Caco-2 (cell line): ENCODE results near the gene NCKAP5. TPM values are rescaled to one million over a fixed set of nuclear protein-coding genes. Genes with fewer than 3 reads are reported as not detected.

ENCODE experiments used
- BruUV-seq: library from RNA; stranded (reverse); fragments of 400-500 nt; replicated peaks from 2 replicates; lab custom pipeline; 2021; lab: Mats Ljungman, UMichigan
- CTCF ChIA-PET: fragments of 300-600 bp; sonication (Branson Sonifier 250); formaldehyde crosslinking; loops from one replicate; lab custom pipeline; 2022; ENCODE audit warnings: antibody characterized with exemption; lab: Charles Lee
- POLR2A ChIA-PET: fragments of 300-600 bp; sonication (Branson Sonifier 250); formaldehyde crosslinking; loops from one replicate; lab custom pipeline; 2022; ENCODE audit warnings: antibody characterized with exemption; lab: Charles Lee
- DNase-seq, 2 experiments: peaks; one replicate each; pipeline versions ENCODE4 v3.0.0 to v3.0.0-alpha.2; 2020 to 2022
- H3K27me3 ChIP-seq: replicated peaks from 2 replicates; pipeline ENCODE4 v1.6.0; 2011; ENCODE audit warnings: low read length; ENCODE audit not compliant: control insufficient read depth, insufficient read depth
- H3K36me3 ChIP-seq: 2 replicates; pipeline ENCODE4 v1.5.1; 2011; ENCODE audit warnings: low read length; ENCODE audit not compliant: control insufficient read depth, insufficient read depth
- H3K4me1 ChIP-seq: fragments of 250-450 bp; sonication (Bioruptor Pico); 2 replicates; pipeline ENCODE4 v1.5.1; 2020; ENCODE audit warnings: mild to moderate bottlenecking
- H3K4me3 ChIP-seq: 2 replicates; pipeline ENCODE4 v1.5.1; 2011; ENCODE audit warnings: low read depth, mild to moderate bottlenecking, control low read depth, low read length
- H3K9me3 ChIP-seq: fragments of 250-450 bp; sonication (Bioruptor Pico); 2 replicates; pipeline ENCODE4 v1.5.1; 2020; ENCODE audit warnings: mild to moderate bottlenecking, moderate library complexity
- H3K27ac Mint-ChIP-seq: one replicate; pipeline ENCODE4 v1.8.0; 2022; ENCODE audit warnings: mixed read lengths; ENCODE audit not compliant: unreplicated experiment
- H3K27me3 Mint-ChIP-seq: one replicate; pipeline ENCODE4 v1.8.0; 2022; ENCODE audit warnings: mixed read lengths; ENCODE audit not compliant: insufficient read depth, unreplicated experiment
- H3K36me3 Mint-ChIP-seq: one replicate; pipeline ENCODE4 v1.8.0; 2022; ENCODE audit warnings: mild to moderate bottlenecking, mixed read lengths; ENCODE audit not compliant: insufficient read depth, unreplicated experiment
- H3K4me1 Mint-ChIP-seq: one replicate; pipeline ENCODE4 v1.8.0; 2022; ENCODE audit warnings: low read depth, mixed read lengths; ENCODE audit not compliant: unreplicated experiment
- H3K4me3 Mint-ChIP-seq: one replicate; pipeline ENCODE4 v1.8.0; 2022; ENCODE audit warnings: mild to moderate bottlenecking, moderate library complexity, mixed read lengths; ENCODE audit not compliant: unreplicated experiment
- H3K9me3 Mint-ChIP-seq: one replicate; pipeline ENCODE4 v1.8.0; 2022; ENCODE audit warnings: mixed read lengths; ENCODE audit not compliant: unreplicated experiment
- intact Hi-C: fragments of 100-400 bp; cut with micrococcal nuclease; formaldehyde crosslinking; loops from one replicate; pipeline ENCODE4 v1.10.0; 2022; ENCODE audit not compliant: unreplicated experiment
- total RNA-seq: library from RNA; stranded (reverse); gene quantifications from 2 replicates; pipeline ENCODE4 v1.2.3, GENCODE V29; 2022
- TF ChIP-seq, protein P1 (sequence below), 2 experiments: fragments of 200-600 bp in 1 of 2; IDR thresholded peaks; 1 replicate in 1 of 2; 2 replicates in 1 of 2; pipeline versions ENCODE4 v1.5.1 to v1.8.0; 2011 to 2022; ENCODE audit warnings: antibody characterized with exemption in 1 of 2, control low read depth in 1 of 2, inconsistent platforms in 1 of 2, low read depth in 1 of 2, low read length in 1 of 2, mild to moderate bottlenecking in 1 of 2, moderate library complexity in 1 of 2; ENCODE audit not compliant: insufficient read depth in 1 of 2, severe bottlenecking in 1 of 2, unreplicated experiment in 1 of 2

The NCKAP5 gene
- total RNA-seq, 1 experiment from 2014 or later = 3.8 TPM

- H3K27me3 Mint-ChIP-seq = no peaks in the 10 kb centered on the region
Measured at GRCh38 chr2:132741754-132742153, 826.5 kb downstream of the NCKAP5 start.

DNA sequence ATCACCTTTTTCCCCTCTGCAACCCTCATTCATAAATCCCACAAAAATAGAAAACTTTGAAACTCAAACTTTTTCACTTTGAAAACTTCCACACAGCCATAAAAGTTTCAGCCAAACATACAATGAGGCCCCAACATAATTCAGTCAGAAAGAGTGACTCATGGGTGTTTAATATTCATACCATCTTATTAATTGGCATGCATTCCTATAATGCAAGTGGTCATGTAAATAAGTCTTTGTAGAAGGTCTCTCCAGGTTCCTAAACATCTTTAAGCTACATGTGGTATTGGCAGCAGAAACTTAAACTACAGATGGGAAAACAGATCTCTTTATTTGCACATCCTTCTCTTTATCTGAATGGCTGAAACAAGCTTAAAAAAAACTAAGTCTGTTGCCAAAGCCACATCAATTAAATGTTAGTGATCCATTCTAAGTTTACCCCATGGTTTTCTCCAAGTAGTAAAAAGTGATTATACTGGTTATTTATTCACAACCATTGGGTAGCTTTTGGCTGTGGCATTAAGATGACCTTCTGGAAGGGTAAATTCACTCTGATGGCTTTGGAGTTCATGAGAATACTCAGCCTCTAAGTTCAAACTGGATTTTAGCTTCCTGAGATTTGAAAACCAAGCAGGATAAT lies 828.1 kb downstream of the NCKAP5 start:
- Histone ChIP-seq H3K36me3 (no peaks in the 10 kb centered on the region), H3K4me3 (no peak overlapping the region), H3K4me1 (peaks cover 10% of the 10 kb centered on the region), H3K9me3 (no peaks in the 10 kb centered on the region), H3K27me3 (no peaks in the 10 kb centered on the region)
- ChIA-PET POLR2A (no interaction called here), CTCF (no interaction called here)
- Mint-ChIP-seq H3K36me3 (no peaks in the 10 kb centered on the region), H3K4me1 (peaks cover 9% of the 10 kb centered on the region), H3K9me3 (no peaks in the 10 kb centered on the region), H3K4me3 (no peak overlapping the region), H3K27ac (no peak overlapping the region), H3K27me3 (no peaks in the 10 kb centered on the region)
- TF ChIP-seq, protein P1, sequence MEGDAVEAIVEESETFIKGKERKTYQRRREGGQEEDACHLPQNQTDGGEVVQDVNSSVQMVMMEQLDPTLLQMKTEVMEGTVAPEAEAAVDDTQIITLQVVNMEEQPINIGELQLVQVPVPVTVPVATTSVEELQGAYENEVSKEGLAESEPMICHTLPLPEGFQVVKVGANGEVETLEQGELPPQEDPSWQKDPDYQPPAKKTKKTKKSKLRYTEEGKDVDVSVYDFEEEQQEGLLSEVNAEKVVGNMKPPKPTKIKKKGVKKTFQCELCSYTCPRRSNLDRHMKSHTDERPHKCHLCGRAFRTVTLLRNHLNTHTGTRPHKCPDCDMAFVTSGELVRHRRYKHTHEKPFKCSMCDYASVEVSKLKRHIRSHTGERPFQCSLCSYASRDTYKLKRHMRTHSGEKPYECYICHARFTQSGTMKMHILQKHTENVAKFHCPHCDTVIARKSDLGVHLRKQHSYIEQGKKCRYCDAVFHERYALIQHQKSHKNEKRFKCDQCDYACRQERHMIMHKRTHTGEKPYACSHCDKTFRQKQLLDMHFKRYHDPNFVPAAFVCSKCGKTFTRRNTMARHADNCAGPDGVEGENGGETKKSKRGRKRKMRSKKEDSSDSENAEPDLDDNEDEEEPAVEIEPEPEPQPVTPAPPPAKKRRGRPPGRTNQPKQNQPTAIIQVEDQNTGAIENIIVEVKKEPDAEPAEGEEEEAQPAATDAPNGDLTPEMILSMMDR (IDR thresholded peaks at IDR 0.05; ENCODE audit: insufficient read depth in 1 of 2, low read depth in 1 of 2, low read length in 1 of 2, severe bottlenecking in 1 of 2, unreplicated experiment in 1 of 2) = no peak
- BruUV-seq = no TSS peak
- no peak for DNase-seq
- intact Hi-C loops = no loop called here

More at GRCh38 chr2:132741754-132742153, 826.5 kb downstream of the NCKAP5 start:
- Histone ChIP-seq H3K9me3 (no peaks in the 10 kb centered on the region), H3K36me3 (no peaks in the 10 kb centered on the region), H3K27me3 (no peaks in the 10 kb centered on the region), H3K4me3 (no peak overlapping the region), H3K4me1 (peaks cover 10% of the 10 kb centered on the region)
- TF ChIP-seq, protein P1 (IDR thresholded peaks at IDR 0.05; ENCODE audit: insufficient read depth in 1 of 2, low read depth in 1 of 2, low read length in 1 of 2, severe bottlenecking in 1 of 2, unreplicated experiment in 1 of 2) = no peak
- intact Hi-C loops = no loop called here
- no TSS peak for BruUV-seq
- DNase-seq = no peak
- Mint-ChIP-seq H3K9me3 (no peaks in the 10 kb centered on the region), H3K27ac (no peak overlapping the region), H3K4me1 (peaks cover 9% of the 10 kb centered on the region), H3K4me3 (no peak overlapping the region), H3K36me3 (no peaks in the 10 kb centered on the region)
- ChIA-PET POLR2A (no interaction called here), CTCF (no interaction called here)

GRCh38 chr2:132738223-132738622 lies 830.0 kb downstream of the NCKAP5 start:
- Histone ChIP-seq H3K9me3 (no peaks in the 10 kb centered on the region), H3K27me3 (no peaks in the 10 kb centered on the region), H3K4me3 (no peak overlapping the region), H3K4me1 (peaks cover 10% of the 10 kb centered on the region), H3K36me3 (no peaks in the 10 kb centered on the region)
- ChIA-PET POLR2A (no interaction called here), CTCF (no interaction called here)
- BruUV-seq = no TSS peak
- Mint-ChIP-seq H3K9me3 (no peaks in the 10 kb centered on the region), H3K27ac (no peak overlapping the region), H3K4me1 (peaks cover 9% of the 10 kb centered on the region), H3K4me3 (no peak overlapping the region), H3K27me3 (no peaks in the 10 kb centered on the region), H3K36me3 (no peaks in the 10 kb centered on the region)
- intact Hi-C loops = no loop called here
- DNase-seq = no peak
- TF ChIP-seq, protein P1 (IDR thresholded peaks at IDR 0.05; ENCODE audit: insufficient read depth in 1 of 2, low read depth in 1 of 2, low read length in 1 of 2, severe bottlenecking in 1 of 2, unreplicated experiment in 1 of 2) = no peak
